ENCODE results near the gene POM121C.
"Not testable (repeated sequence)": the region's sequence is repeated elsewhere in the genome, so short reads cannot be mapped to it uniquely, and the experiment has no call there.

Gene POM121C

GRCh38 chr7:75485979-75486643, at the start of gene POM121C:
POM121C (minus strand) TSS chr7:75486299; CDS start chr7:75441496, 44,803 bp downstream.
- DNase-seq (ENCODE audit: low read depth) = peak; percentile 90

DNA sequence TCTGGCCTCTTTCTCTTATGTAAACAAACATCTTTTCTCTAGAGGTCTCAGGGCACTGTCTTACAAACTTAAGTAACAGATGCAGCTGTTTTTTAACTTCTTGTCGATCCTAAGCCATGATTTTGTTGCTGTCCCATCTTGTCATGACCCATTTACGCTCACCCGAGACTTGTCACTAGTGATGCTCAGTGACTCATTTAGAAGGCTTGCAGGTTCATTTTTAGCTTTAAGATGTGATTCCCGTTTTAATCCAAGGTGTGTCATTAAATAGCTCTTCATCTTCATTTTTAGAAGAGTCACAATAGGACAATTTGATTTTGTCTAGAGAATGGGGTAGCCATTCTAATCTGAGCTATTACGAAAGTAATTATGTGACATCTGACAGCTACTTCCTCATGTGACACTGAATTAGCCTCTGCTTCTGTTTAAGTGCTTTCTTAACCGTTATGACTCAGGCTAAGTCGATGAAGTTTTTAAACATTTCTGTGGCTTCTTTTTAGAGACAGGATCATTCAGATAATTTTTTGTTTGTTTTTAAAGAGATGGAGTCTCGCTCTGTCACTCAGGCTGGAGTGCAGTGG, 48.7 kb upstream of the POM121C start:
- DNase-seq (ENCODE audit: low read depth) = peak; percentile 85

- no peak for DNase-seq (ENCODE audit: low read depth)
Observed at GRCh38 chr7:75533926-75534325, 47.8 kb upstream of the POM121C start.

- no peak for DNase-seq (ENCODE audit: low read depth)
Observed at GRCh38 chr7:75532639-75533038, 46.5 kb upstream of the POM121C start.

GRCh38 chr7:75531359-75531821, 45.3 kb upstream of the POM121C start:
- peak; percentile 23 for DNase-seq (ENCODE audit: low read depth)

GRCh38 chr7:75527224-75527722, 41.2 kb upstream of the POM121C start:
- peak; percentile 11 for DNase-seq (ENCODE audit: low read depth)

- DNase-seq (ENCODE audit: low read depth) = not testable (repeated sequence)
Observed at GRCh38 chr7:75521727-75522126, 35.6 kb upstream of the POM121C start.

- not testable (repeated sequence) for DNase-seq (ENCODE audit: low read depth)
Observed at GRCh38 chr7:75518842-75519241, 32.7 kb upstream of the POM121C start.

GRCh38 chr7:75509033-75509432, 22.9 kb upstream of the POM121C start:
- not testable (repeated sequence) for DNase-seq (ENCODE audit: low read depth)

DNA sequence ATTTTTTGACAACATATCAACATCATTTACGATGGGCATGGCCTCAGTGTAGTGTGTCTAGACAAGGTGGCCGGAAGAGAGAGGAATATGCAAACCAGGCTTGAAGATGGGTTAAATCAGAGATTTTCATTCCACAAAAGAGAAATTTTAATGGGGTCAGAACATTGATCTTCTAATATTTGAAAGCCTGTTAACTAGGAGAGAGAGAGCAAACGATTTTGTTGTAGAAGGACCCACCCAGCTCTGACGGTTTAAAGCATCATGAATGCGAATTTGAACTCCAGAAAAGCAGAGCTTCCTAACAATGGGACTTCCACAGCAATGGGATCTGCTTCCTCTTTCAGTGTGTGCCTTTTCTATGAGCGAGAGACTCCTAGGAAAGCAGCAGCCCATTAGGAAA, 5.9 kb upstream of the POM121C start, which contains the start of gene SPDYE5:
SPDYE5 (plus strand) TSS at position 301 of the 400 bp plus-strand sequence. CDS start 1,728 bp downstream, outside the sequence.
- DNase-seq (ENCODE audit: low read depth) = not testable (repeated sequence)

DNA sequence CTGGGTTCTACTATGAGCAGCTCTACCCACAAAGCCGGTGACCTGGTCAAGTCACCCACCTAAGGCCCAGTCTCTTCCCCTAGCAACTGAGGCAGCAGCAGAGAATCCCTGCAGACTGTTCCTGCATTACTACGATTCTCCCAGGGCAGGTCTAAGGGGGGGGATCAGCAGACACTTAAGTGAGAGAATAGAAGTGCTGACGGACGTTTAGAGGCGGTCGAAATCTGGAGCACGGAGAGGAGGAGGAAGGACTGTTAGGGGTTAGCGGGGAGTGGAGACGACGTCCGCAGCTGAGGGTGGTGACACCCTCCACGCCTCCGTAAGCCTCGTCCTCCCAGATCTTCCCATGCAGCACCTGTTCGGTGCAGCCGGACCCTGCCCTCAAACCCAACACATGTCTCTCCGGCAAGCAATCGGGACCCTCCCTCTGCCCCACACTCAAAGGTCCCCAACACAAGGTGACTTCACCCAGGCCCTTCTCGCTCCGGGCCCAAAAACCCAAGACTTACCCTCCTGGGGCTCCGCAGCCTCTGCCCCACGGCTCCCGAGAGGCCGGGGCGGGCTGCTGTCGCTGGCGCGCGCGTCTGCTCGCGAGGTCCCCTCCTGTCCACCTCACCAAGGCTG, 632 bp downstream of the POM121C start:
- DNase-seq (ENCODE audit: low read depth) = peak; percentile 5

- DNase-seq (ENCODE audit: low read depth) = not testable (repeated sequence)
Observed at GRCh38 chr7:75480313-75480712, 5.8 kb downstream of the POM121C start.

GRCh38 chr7:75477457-75477856, 8.6 kb downstream of the POM121C start:
- DNase-seq (ENCODE audit: low read depth) = not testable (repeated sequence)

DNA sequence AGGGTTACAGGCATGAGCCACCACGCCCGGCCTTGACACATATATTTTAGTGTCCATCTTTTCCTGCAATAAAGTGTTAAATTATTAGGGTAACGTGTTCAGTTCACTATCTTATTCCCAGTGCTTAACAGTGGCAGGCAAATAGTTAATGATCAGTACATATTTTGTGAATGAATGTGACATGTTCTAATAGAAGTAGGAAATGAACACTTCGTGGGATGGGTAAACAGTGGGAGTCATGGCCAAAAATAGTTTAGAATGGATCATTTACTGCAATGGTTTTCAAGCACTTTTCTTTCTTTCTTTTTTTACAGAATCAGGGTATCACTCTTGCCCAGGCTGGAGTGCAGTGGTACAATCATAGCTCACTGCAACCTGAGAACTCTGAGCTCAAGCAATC, 15.9 kb downstream of the POM121C start:
- DNase-seq (ENCODE audit: low read depth) = not testable (repeated sequence)

DNA sequence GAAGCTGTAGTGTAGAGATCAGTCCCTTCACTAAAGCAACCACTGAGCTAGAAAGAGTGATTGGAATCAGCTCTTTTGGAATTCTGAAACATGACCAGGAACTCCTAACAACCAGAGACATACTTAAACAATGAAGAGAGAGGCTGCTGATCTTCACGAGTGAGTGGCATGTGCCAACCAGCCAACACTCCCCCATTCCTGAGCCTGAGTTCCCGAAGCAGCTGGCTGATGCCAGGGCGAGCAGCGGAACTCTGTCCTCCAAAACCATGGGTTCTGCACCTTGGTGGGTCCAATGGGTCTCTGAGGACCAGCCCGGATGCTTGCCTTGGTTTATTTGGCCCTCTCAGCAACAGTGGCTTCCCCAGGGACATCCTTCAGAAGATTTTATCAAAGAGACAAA, 25.6 kb downstream of the POM121C start:
- DNase-seq (ENCODE audit: low read depth) = not testable (repeated sequence)

DNA sequence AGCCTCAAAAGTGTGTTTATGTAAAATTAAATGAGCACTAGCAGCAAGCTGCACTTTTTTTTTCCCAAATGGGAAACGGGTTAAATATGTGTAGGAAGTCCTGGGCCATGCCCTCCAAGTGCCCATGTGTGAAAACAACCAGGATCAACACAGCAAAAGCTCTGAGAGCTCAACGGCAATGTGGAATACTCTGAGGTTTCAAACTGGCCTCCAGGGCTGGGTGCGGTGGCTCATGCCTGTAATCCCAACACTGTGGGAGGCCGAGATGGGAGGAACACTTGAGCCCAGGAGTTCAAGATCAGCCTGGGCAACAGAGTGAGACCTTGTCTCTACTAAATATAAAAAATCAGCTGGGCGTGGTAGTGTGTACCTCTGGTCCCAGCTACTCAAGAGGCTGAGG, 28.1 kb downstream of the POM121C start:
- not testable (repeated sequence) for DNase-seq (ENCODE audit: low read depth)

- DNase-seq (ENCODE audit: low read depth) = not testable (repeated sequence)
Observed at GRCh38 chr7:75456403-75456802, 29.7 kb downstream of the POM121C start.

DNA sequence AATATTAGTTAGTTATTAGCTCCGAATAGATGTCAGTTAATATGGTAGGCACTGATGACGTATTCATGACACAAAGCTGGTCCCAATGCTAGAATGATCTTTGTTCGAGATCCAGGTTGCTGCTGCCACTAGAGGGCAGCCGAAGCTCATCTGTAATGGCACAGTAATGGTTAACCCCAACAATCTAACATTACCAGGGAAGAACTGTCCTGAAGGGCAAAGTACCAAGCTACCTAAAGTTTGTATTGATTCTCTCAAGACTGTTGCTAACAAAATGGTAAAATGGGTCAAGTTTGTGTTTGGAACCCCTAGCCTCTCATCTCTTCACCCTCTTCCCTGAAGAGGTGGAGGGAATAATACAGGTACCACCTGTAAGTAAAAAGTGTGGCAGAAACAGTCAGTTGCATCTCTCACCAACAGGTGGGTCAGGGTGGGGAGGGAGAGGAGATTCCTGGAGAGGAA, 33.6 kb downstream of the POM121C start:
- not testable (repeated sequence) for DNase-seq (ENCODE audit: low read depth)

DNA sequence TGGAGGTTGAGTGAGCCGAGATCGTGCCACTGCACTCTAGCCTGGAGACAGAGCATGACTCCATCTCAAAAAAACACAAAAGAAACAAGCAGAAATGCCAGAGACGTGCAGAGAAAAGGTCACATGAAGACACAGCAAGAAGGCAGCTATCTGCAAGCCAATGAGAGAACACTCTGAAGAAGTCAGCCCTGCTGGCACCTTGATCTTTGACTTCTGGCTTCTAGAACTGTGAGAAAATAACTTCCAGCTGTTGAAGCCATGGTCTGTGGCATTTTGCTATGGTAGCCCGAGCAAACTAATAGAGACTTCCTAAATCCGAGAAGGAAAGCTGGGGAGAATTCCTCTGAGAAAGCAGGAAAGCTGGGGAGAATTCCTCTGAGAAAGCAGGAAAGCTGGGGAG, 36.2 kb downstream of the POM121C start:
- not testable (repeated sequence) for DNase-seq (ENCODE audit: low read depth)

GRCh38 chr7:75442465-75443111, 43.5 kb downstream of the POM121C start:
- DNase-seq (ENCODE audit: low read depth) = peak; percentile 3

- not testable (repeated sequence) for DNase-seq (ENCODE audit: low read depth)
Observed at GRCh38 chr7:75442101-75442464, 44.0 kb downstream of the POM121C start.

DNA sequence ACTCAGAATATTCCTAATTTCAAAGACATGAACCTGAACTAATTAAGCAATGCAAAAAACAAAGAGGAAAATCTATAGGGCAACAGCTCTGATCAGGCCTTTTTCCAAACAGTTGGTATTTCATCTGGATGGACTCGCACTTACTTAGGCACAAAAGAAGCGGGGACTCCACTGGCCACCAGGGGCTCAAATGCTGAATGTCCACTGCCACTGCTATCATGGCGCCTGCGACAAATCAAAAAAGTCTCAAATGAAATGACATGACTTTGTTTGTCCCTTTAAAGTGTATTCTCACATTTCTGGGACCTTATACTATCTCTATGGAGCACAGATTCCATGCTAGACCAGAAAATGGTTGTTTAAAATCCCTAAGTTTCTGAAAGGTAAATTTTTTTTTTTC, 47.1 kb downstream of the POM121C start:
- DNase-seq (ENCODE audit: low read depth) = not testable (repeated sequence)

Measured in iris pigment epithelial cell (primary cell).